ENCODE results near the gene CEBPZ.

- no peak for TF ChIP-seq MYC (IDR thresholded peaks at IDR 0.05; ENCODE audit: low read depth, low read length)
- TF ChIP-seq CTCF (IDR thresholded peaks at IDR 0.05; ENCODE audit: extremely low read depth in 1 of 2, insufficient read depth in 1 of 2, low read depth in 1 of 2, low read length in 2 of 2), result no peak
- TF ChIP-seq POLR2AphosphoS5 (IDR thresholded peaks at IDR 0.05; ENCODE audit: insufficient read depth, low read depth, low read length), result peak; percentile 51
- no peak for TF ChIP-seq EZH2 (IDR thresholded peaks at IDR 0.05; ENCODE audit: borderline replicate concordance, low read depth, low read length, severe bottlenecking)
- no peak for TF ChIP-seq POLR2A (IDR thresholded peaks at IDR 0.05; ENCODE audit: low read depth, low read length)
- TF ChIP-seq FOS (IDR thresholded peaks at IDR 0.05; ENCODE audit: borderline replicate concordance, insufficient read depth, low read length), result no peak
- no peak for TF ChIP-seq MAX (IDR thresholded peaks at IDR 0.05; ENCODE audit: insufficient read depth, insufficient read length)
- TF ChIP-seq JUN (IDR thresholded peaks at IDR 0.05; ENCODE audit: borderline replicate concordance, insufficient read depth, insufficient read length, low read depth), result no peak
- TF ChIP-seq GATA2 (IDR thresholded peaks at IDR 0.05; ENCODE audit: insufficient read depth, insufficient read length, low read depth, low read length), result no peak
Measured at GRCh38 chr2:37156857-37157714, 74.3 kb downstream of the CEBPZ start, which contains the start of gene EIF2AK2.
